ENCODE measurements around the gene MFN2. TPM values are rescaled to one million over a fixed set of nuclear protein-coding genes. Genes with fewer than 3 reads are reported as not detected.

Gene MFN2
- total and polyA plus RNA-seq, 2 experiments from 2014 or later, result 15.1 to 40.4 TPM

DNA sequence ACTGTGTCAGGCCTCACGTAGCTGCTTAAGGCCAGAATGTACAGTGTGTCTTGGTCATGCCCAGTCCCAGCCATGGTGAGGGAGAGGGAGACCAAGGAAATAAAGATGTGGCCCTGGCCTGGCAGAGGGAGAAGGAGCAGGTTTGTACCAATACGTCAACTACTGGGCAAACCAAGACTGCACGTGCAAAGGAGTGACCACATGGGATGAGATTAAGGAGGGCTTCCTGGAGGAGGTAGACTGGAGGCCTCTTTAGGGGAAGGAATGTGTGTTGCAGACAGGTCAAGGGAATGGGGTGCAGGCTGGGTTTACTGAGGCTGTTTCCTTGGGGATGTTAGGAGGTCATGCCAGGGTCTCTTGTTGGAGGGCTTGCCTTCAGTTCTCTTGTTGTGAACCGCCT, 38.0 kb upstream of the MFN2 start:
- no peak for TF ChIP-seq STAT1 (IDR thresholded peaks at IDR 0.05; ENCODE audit: unreplicated experiment)
- no peak for TF ChIP-seq EZH2phosphoT487 (IDR thresholded peaks at IDR 0.05; ENCODE audit: unreplicated experiment)
- no peak for TF ChIP-seq REST (IDR thresholded peaks at IDR 0.05; ENCODE audit: unreplicated experiment)
- no peak for TF ChIP-seq POLR2AphosphoS5 (IDR thresholded peaks at IDR 0.05; ENCODE audit: low read depth)
- no peak for TF ChIP-seq JUNB (IDR thresholded peaks at IDR 0.05; ENCODE audit: unreplicated experiment)
- TF ChIP-seq ZNF331 (CRISPR knock-in tag; IDR thresholded peaks at IDR 0.05; ENCODE audit: low read depth), result no peak
- no peak for TF ChIP-seq ZNF462 (CRISPR knock-in tag; IDR thresholded peaks at IDR 0.05)
- no peak for TF ChIP-seq ZNF114 (CRISPR knock-in tag; IDR thresholded peaks at IDR 0.05)
- TF ChIP-seq CTCF (conservative IDR thresholded peaks at IDR 0.05; ENCODE audit: low read depth in 2 of 2), result no peak
- TF ChIP-seq EZH2 (IDR thresholded peaks at IDR 0.05; ENCODE audit: low read depth, unreplicated experiment), result no peak
- no peak for TF ChIP-seq NANOG (IDR thresholded peaks at IDR 0.05; ENCODE audit: borderline replicate concordance)
- TF ChIP-seq, protein P1, sequence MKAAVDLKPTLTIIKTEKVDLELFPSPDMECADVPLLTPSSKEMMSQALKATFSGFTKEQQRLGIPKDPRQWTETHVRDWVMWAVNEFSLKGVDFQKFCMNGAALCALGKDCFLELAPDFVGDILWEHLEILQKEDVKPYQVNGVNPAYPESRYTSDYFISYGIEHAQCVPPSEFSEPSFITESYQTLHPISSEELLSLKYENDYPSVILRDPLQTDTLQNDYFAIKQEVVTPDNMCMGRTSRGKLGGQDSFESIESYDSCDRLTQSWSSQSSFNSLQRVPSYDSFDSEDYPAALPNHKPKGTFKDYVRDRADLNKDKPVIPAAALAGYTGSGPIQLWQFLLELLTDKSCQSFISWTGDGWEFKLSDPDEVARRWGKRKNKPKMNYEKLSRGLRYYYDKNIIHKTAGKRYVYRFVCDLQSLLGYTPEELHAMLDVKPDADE (IDR thresholded peaks at IDR 0.05), result no peak
- Histone ChIP-seq H3K4me3 (no peak overlapping the region), H3K4me2 (no peak overlapping the region), H4K20me1 (replicated peaks; ENCODE audit: insufficient read depth) (no peaks in the 10 kb centered on the region), H3K27me3 (ENCODE audit: insufficient read depth) (no peaks in the 10 kb centered on the region), H3K36me3 (ENCODE audit: insufficient read depth) (no peaks in the 10 kb centered on the region), H3K27ac (ENCODE audit: low read depth) (no peak overlapping the region), H3K4me1 (ENCODE audit: insufficient read depth) (peaks cover 13% of the 10 kb centered on the region), H3K79me2 (replicated peaks; ENCODE audit: insufficient read depth) (no peaks in the 10 kb centered on the region), H3K9me2 (ENCODE audit: insufficient read depth) (no peaks in the 10 kb centered on the region), H3F3A (replicated peaks; ENCODE audit: low read depth) (0 out of 2 replicates have a peak, but pooled peaks cover 4% of the 10 kb centered on the region), H2AFZ (no peak overlapping the region)
- H3K36me3 Mint-ChIP-seq (ENCODE audit: low read depth), result peaks cover 17% of the 10 kb centered on the region; the same call in 2 of the 3 replicates
- ATAC-seq (no peak), DNase-seq (ENCODE audit: low spot score) (no peak)
- H3K4me1 Mint-ChIP-seq, result peaks cover 23% of the 10 kb centered on the region
- no peaks in the 10 kb centered on the region for H3K9me3 Mint-ChIP-seq
- no peak overlapping the region for H3K27ac Mint-ChIP-seq
- peaks cover 21% of the 10 kb centered on the region for H3K27me3 Mint-ChIP-seq (ENCODE audit: insufficient read depth, low read depth, poor library complexity)
- no peak overlapping the region for H3K4me3 Mint-ChIP-seq
